ENCODE measurements around the gene EEFSEC. TPM values are rescaled to one million over a fixed set of nuclear protein-coding genes. Genes with fewer than 3 reads are reported as not detected.

EEFSEC gene
- total RNA-seq, 2 donors from 2014 or later: 20.8 to 32.7 TPM

GRCh38 chr3:128397484-128397883, 244.2 kb downstream of the EEFSEC start:
- H3K27ac Mint-ChIP-seq: no peak overlapping the region
- no peaks in the 10 kb centered on the region for H3K27me3 Mint-ChIP-seq
- no peaks in the 10 kb centered on the region for H3K9me3 Mint-ChIP-seq
- H3K4me1 Mint-ChIP-seq (ENCODE audit: low read depth in 2 of 2): peaks cover 2 to 5% of the 10 kb centered on the region in 2 donors
- no peaks in the 10 kb centered on the region for H3K36me3 Mint-ChIP-seq
- DNase-seq (ENCODE audit: low spot score) (no peak), ATAC-seq (peak in 1 of 2 donors; percentile 7)
- H3K4me3 Mint-ChIP-seq: no peak overlapping the region

GRCh38 chr3:128398586-128398985, 245.3 kb downstream of the EEFSEC start:
- Mint-ChIP-seq H3K9me3 (no peaks in the 10 kb centered on the region), H3K27me3 (no peaks in the 10 kb centered on the region), H3K4me3 (no peak overlapping the region), H3K36me3 (no peaks in the 10 kb centered on the region), H3K4me1 (ENCODE audit: low read depth in 2 of 2) (peaks cover 2 to 5% of the 10 kb centered on the region in 2 donors), H3K27ac (no peak overlapping the region)
- ATAC-seq (no peak), DNase-seq (ENCODE audit: low spot score) (no peak)

- DNase-seq (ENCODE audit: low spot score) (no peak), ATAC-seq (no peak)
- Mint-ChIP-seq H3K4me3 (no peak overlapping the region), H3K27ac (no peak overlapping the region), H3K27me3 (no peaks in the 10 kb centered on the region), H3K4me1 (ENCODE audit: low read depth in 2 of 2) (peaks cover 2 to 5% of the 10 kb centered on the region in 2 donors), H3K36me3 (no peaks in the 10 kb centered on the region), H3K9me3 (no peaks in the 10 kb centered on the region)
Observed at GRCh38 chr3:128399221-128399915, 246.1 kb downstream of the EEFSEC start.

- H3K9me3 Mint-ChIP-seq: no peaks in the 10 kb centered on the region
- H3K27me3 Mint-ChIP-seq: no peaks in the 10 kb centered on the region
- no peaks in the 10 kb centered on the region for H3K36me3 Mint-ChIP-seq
- no peak overlapping the region for H3K4me3 Mint-ChIP-seq
- H3K4me1 Mint-ChIP-seq (ENCODE audit: low read depth in 2 of 2): no peaks in the 10 kb centered on the region
- no peak overlapping the region for H3K27ac Mint-ChIP-seq
- ATAC-seq: no peak
- no peak for DNase-seq (ENCODE audit: low spot score)
Observed at GRCh38 chr3:128400671-128401070, 247.4 kb downstream of the EEFSEC start.

- Mint-ChIP-seq H3K36me3 (no peaks in the 10 kb centered on the region), H3K4me3 (no peak overlapping the region), H3K27me3 (no peaks in the 10 kb centered on the region), H3K9me3 (no peaks in the 10 kb centered on the region), H3K27ac (no peak overlapping the region), H3K4me1 (ENCODE audit: low read depth in 2 of 2) (no peaks in the 10 kb centered on the region)
- DNase-seq (ENCODE audit: low spot score) (no peak), ATAC-seq (no peak)
Observed at GRCh38 chr3:128402319-128402718, 249.0 kb downstream of the EEFSEC start.

GRCh38 chr3:128402998-128403397, 249.7 kb downstream of the EEFSEC start:
- H3K27ac Mint-ChIP-seq: no peak overlapping the region
- no peaks in the 10 kb centered on the region for H3K36me3 Mint-ChIP-seq
- H3K4me3 Mint-ChIP-seq: no peak overlapping the region
- ATAC-seq (no peak), DNase-seq (ENCODE audit: low spot score) (no peak)
- no peaks in the 10 kb centered on the region for H3K27me3 Mint-ChIP-seq
- H3K4me1 Mint-ChIP-seq (ENCODE audit: low read depth in 2 of 2): no peaks in the 10 kb centered on the region
- no peaks in the 10 kb centered on the region for H3K9me3 Mint-ChIP-seq

GRCh38 chr3:128404276-128405068, 251.2 kb downstream of the EEFSEC start:
- H3K4me1 Mint-ChIP-seq (ENCODE audit: low read depth in 2 of 2): no peaks in the 10 kb centered on the region
- ATAC-seq (no peak), DNase-seq (ENCODE audit: low spot score) (no peak)
- no peaks in the 10 kb centered on the region for H3K9me3 Mint-ChIP-seq
- no peaks in the 10 kb centered on the region for H3K36me3 Mint-ChIP-seq
- no peak overlapping the region for H3K4me3 Mint-ChIP-seq
- no peaks in the 10 kb centered on the region for H3K27me3 Mint-ChIP-seq
- H3K27ac Mint-ChIP-seq: no peak overlapping the region

GRCh38 chr3:128405554-128406277, 252.4 kb downstream of the EEFSEC start:
- Mint-ChIP-seq H3K4me3 (no peak overlapping the region), H3K36me3 (no peaks in the 10 kb centered on the region), H3K27me3 (no peaks in the 10 kb centered on the region), H3K9me3 (no peaks in the 10 kb centered on the region), H3K4me1 (ENCODE audit: low read depth in 2 of 2) (no peaks in the 10 kb centered on the region), H3K27ac (no peak overlapping the region)
- ATAC-seq (no peak), DNase-seq (ENCODE audit: low spot score) (no peak)

- Mint-ChIP-seq H3K4me1 (ENCODE audit: low read depth in 2 of 2) (no peaks in the 10 kb centered on the region), H3K9me3 (no peaks in the 10 kb centered on the region), H3K36me3 (no peaks in the 10 kb centered on the region), H3K27ac (no peak overlapping the region), H3K4me3 (no peak overlapping the region), H3K27me3 (no peaks in the 10 kb centered on the region)
- ATAC-seq: no peak
- no peak for DNase-seq (ENCODE audit: low spot score)
Observed at GRCh38 chr3:128407247-128407646, 254.0 kb downstream of the EEFSEC start.

GRCh38 chr3:128408012-128408692, 254.9 kb downstream of the EEFSEC start:
- Mint-ChIP-seq H3K4me3 (no peak overlapping the region), H3K4me1 (ENCODE audit: low read depth in 2 of 2) (no peaks in the 10 kb centered on the region), H3K27ac (no peak overlapping the region), H3K27me3 (no peaks in the 10 kb centered on the region), H3K36me3 (no peaks in the 10 kb centered on the region), H3K9me3 (no peaks in the 10 kb centered on the region)
- DNase-seq (ENCODE audit: low spot score): no peak
- ATAC-seq: no peak

GRCh38 chr3:128408693-128409623, 255.7 kb downstream of the EEFSEC start:
- DNase-seq (ENCODE audit: low spot score): no peak
- H3K36me3 Mint-ChIP-seq: no peaks in the 10 kb centered on the region

GRCh38 chr3:128409624-128410581, 256.6 kb downstream of the EEFSEC start:
- ATAC-seq (no peak), DNase-seq (ENCODE audit: low spot score) (no peak)
- Mint-ChIP-seq H3K4me3 (no peak overlapping the region), H3K27me3 (no peaks in the 10 kb centered on the region), H3K27ac (no peak overlapping the region), H3K4me1 (ENCODE audit: low read depth in 2 of 2) (peaks cover 0 to 2% of the 10 kb centered on the region in 2 donors), H3K9me3 (no peaks in the 10 kb centered on the region), H3K36me3 (no peaks in the 10 kb centered on the region)

More at GRCh38 chr3:128408693-128409623, 255.7 kb downstream of the EEFSEC start:
- H3K4me3 Mint-ChIP-seq: no peak overlapping the region
- no peak for ATAC-seq
- no peaks in the 10 kb centered on the region for H3K9me3 Mint-ChIP-seq
- no peak overlapping the region for H3K27ac Mint-ChIP-seq
- H3K27me3 Mint-ChIP-seq: no peaks in the 10 kb centered on the region
- H3K4me1 Mint-ChIP-seq (ENCODE audit: low read depth in 2 of 2): no peaks in the 10 kb centered on the region

All from natural killer cell treated with Interleukin-12 subunit alpha and Interleukin-12 subunit beta and Interleukin-15 and Interleukin-18, amount 100 ng/mL, for 72 hours (primary cell).